Measurements from ENCODE around the gene NSFL1C.

The NSFL1C gene

GRCh38 chr20:1489325-1489724, 22.7 kb upstream of the NSFL1C start:
- TF ChIP-seq CTCF (IDR thresholded peaks at IDR 0.05; ENCODE audit: insufficient read depth, low read length, poor library complexity, severe bottlenecking) = no peak
- TF ChIP-seq EZH2phosphoT487 (conservative IDR thresholded peaks at IDR 0.05; ENCODE audit: low read length) = no peak
- H3K4me2 ChIP-seq (ENCODE audit: low read depth, low read length, poor library complexity, severe bottlenecking) = no peak overlapping the region

GRCh38 chr20:1486566-1486965, 19.9 kb upstream of the NSFL1C start:
- no peaks in the 10 kb centered on the region for H3K36me3 ChIP-seq (ENCODE audit: low read length)
- no peak overlapping the region for H3K4me3 ChIP-seq (ENCODE audit: insufficient read depth, low read length, poor library complexity, severe bottlenecking)
- H3K27me3 ChIP-seq (ENCODE audit: low read length) = no peaks in the 10 kb centered on the region
- no peaks in the 10 kb centered on the region for H3F3A ChIP-seq (ENCODE audit: insufficient read depth)
- H3K4me2 ChIP-seq (ENCODE audit: low read depth, low read length, poor library complexity, severe bottlenecking) = no peak overlapping the region
- no peaks in the 10 kb centered on the region for H4K20me1 ChIP-seq (ENCODE audit: low read depth, low read length)
- H3K9me3 ChIP-seq (ENCODE audit: insufficient read depth, low read length) = no peaks in the 10 kb centered on the region
- H3K9ac ChIP-seq (ENCODE audit: low read length) = no peak overlapping the region
- H2AFZ ChIP-seq (ENCODE audit: low read depth, low read length, severe bottlenecking) = no peak overlapping the region
- no peaks in the 10 kb centered on the region for H3K79me2 ChIP-seq (ENCODE audit: insufficient read depth, low read length)
- H3K9me2 ChIP-seq (replicated peaks; ENCODE audit: insufficient read depth, low read length) = no peaks in the 10 kb centered on the region
- TF ChIP-seq CTCF (IDR thresholded peaks at IDR 0.05; ENCODE audit: insufficient read depth, low read length, poor library complexity, severe bottlenecking) (no peak), EZH2phosphoT487 (conservative IDR thresholded peaks at IDR 0.05; ENCODE audit: low read length) (no peak)
- H3K27ac ChIP-seq (ENCODE audit: low read depth, low read length) = no peak overlapping the region

More at GRCh38 chr20:1489325-1489724, 22.7 kb upstream of the NSFL1C start:
- Histone ChIP-seq H3K9ac (ENCODE audit: low read length) (no peak overlapping the region), H4K20me1 (ENCODE audit: low read depth, low read length) (no peaks in the 10 kb centered on the region), H3K9me2 (replicated peaks; ENCODE audit: insufficient read depth, low read length) (no peaks in the 10 kb centered on the region), H3K79me2 (ENCODE audit: insufficient read depth, low read length) (no peaks in the 10 kb centered on the region), H3F3A (ENCODE audit: insufficient read depth) (no peaks in the 10 kb centered on the region), H3K27ac (ENCODE audit: low read depth, low read length) (no peak overlapping the region), H3K9me3 (ENCODE audit: insufficient read depth, low read length) (no peaks in the 10 kb centered on the region), H3K4me3 (ENCODE audit: insufficient read depth, low read length, poor library complexity, severe bottlenecking) (no peak overlapping the region), H3K36me3 (ENCODE audit: low read length) (no peaks in the 10 kb centered on the region), H2AFZ (ENCODE audit: low read depth, low read length, severe bottlenecking) (no peak overlapping the region), H3K27me3 (ENCODE audit: low read length) (no peaks in the 10 kb centered on the region)

GRCh38 chr20:1484438-1485116, 17.9 kb upstream of the NSFL1C start:
- Histone ChIP-seq H3K36me3 (ENCODE audit: low read length) (no peaks in the 10 kb centered on the region), H3K27ac (ENCODE audit: low read depth, low read length) (no peak overlapping the region), H3K79me2 (ENCODE audit: insufficient read depth, low read length) (no peaks in the 10 kb centered on the region), H3K9me3 (ENCODE audit: insufficient read depth, low read length) (no peaks in the 10 kb centered on the region), H2AFZ (ENCODE audit: low read depth, low read length, severe bottlenecking) (no peak overlapping the region), H3F3A (ENCODE audit: insufficient read depth) (no peaks in the 10 kb centered on the region), H3K4me3 (ENCODE audit: insufficient read depth, low read length, poor library complexity, severe bottlenecking) (no peak overlapping the region), H3K9ac (ENCODE audit: low read length) (no peak overlapping the region), H3K27me3 (ENCODE audit: low read length) (no peaks in the 10 kb centered on the region), H3K9me2 (replicated peaks; ENCODE audit: insufficient read depth, low read length) (no peaks in the 10 kb centered on the region), H4K20me1 (ENCODE audit: low read depth, low read length) (no peaks in the 10 kb centered on the region), H3K4me2 (ENCODE audit: low read depth, low read length, poor library complexity, severe bottlenecking) (no peak overlapping the region)
- TF ChIP-seq EZH2phosphoT487 (conservative IDR thresholded peaks at IDR 0.05; ENCODE audit: low read length) (no peak), CTCF (IDR thresholded peaks at IDR 0.05; ENCODE audit: insufficient read depth, low read length, poor library complexity, severe bottlenecking) (no peak)

Data from SU-DHL-6 (cell line).